GM19240 (cell line): ENCODE measurements around the gene FLT3.
"Not testable (repeated sequence)": the region's sequence is repeated elsewhere in the genome, so short reads cannot be mapped to it uniquely, and the experiment has no call there.

Experiments
- DNase-seq: peaks from one replicate; pipeline ENCODE4 v3.0.0; 2011; ENCODE audit warnings: low spot score; ENCODE audit not compliant: insufficient read length

The FLT3 gene

GRCh38 chr13:28100150-28101121 is at the start of gene FLT3:
TSS of gene FLT3 (minus strand) at chr13:28100576. CDS start at chr13:28100510, 66 bp downstream.
- peak; percentile 7 for DNase-seq

- no peak for DNase-seq
These were observed 47.1 kb upstream of the FLT3 start for GRCh38 chr13:28147495-28147894.

GRCh38 chr13:28145049-28145448 is 44.7 kb upstream of the FLT3 start:
- DNase-seq, result no peak

GRCh38 chr13:28141542-28141941 is 41.2 kb upstream of the FLT3 start:
- not testable (repeated sequence) for DNase-seq

GRCh38 chr13:28140433-28141125 is 40.2 kb upstream of the FLT3 start:
- no peak for DNase-seq

- peak; percentile 26 for DNase-seq
These were observed 38.5 kb upstream of the FLT3 start for GRCh38 chr13:28138756-28139470.

- DNase-seq, result peak; percentile 54
These were observed 37.8 kb upstream of the FLT3 start, which contains the start of gene PAN3 for GRCh38 chr13:28138012-28138755. TSS of gene PAN3 (plus strand) at chr13:28138545. CDS start at chr13:28138658, 113 bp downstream.

GRCh38 chr13:28137596-28137995 is 37.2 kb upstream of the FLT3 start:
- no peak for DNase-seq

- no peak for DNase-seq
These were observed 36.5 kb upstream of the FLT3 start for GRCh38 chr13:28136916-28137315.

GRCh38 chr13:28131646-28132045 is 31.3 kb upstream of the FLT3 start:
- DNase-seq, result no peak

GRCh38 chr13:28129911-28130693 is 29.7 kb upstream of the FLT3 start:
- no peak for DNase-seq

GRCh38 chr13:28128926-28129325 is 28.6 kb upstream of the FLT3 start:
- no peak for DNase-seq

- DNase-seq, result no peak
These were observed 27.7 kb upstream of the FLT3 start for GRCh38 chr13:28128030-28128429.

GRCh38 chr13:28121224-28121623 is 20.8 kb upstream of the FLT3 start:
- DNase-seq, result no peak

GRCh38 chr13:28120317-28120716 is 19.9 kb upstream of the FLT3 start:
- DNase-seq, result no peak

- DNase-seq, result no peak
These were observed 17.5 kb upstream of the FLT3 start for GRCh38 chr13:28117689-28118377.

- no peak for DNase-seq
These were observed 16.4 kb upstream of the FLT3 start for GRCh38 chr13:28116736-28117135.

- no peak for DNase-seq
These were observed 10.0 kb upstream of the FLT3 start for GRCh38 chr13:28110414-28110813.

GRCh38 chr13:28106976-28107375 is 6.6 kb upstream of the FLT3 start:
- no peak for DNase-seq

GRCh38 chr13:28101886-28102285 is 1.5 kb upstream of the FLT3 start:
- DNase-seq, result not testable (repeated sequence)
